Upper lobe of left lung (tissue), 4 donors: ENCODE measurements around the gene USP3.

Experiments used
- POLR2A ChIP-seq, 4 donors: fragments of 450-650 bp; IDR thresholded peaks; one replicate each; pipeline ENCODE4 v1.5.1; 2016 to 2017; ENCODE audit warnings: antibody characterized with exemption in 4 of 4, mild to moderate bottlenecking in 2 of 4
- TF ChIP-seq, protein P1 (sequence below), 6 experiments: fragments of 450-650 bp in 4 of 6; fragments of 200-600 bp in 2 of 6; sonication (generic) in 2 of 6; IDR thresholded peaks; one replicate each; pipeline ENCODE4 v1.5.1; 2016 to 2019; ENCODE audit warnings: antibody characterized with exemption in 6 of 6

GRCh38 chr15:63463036-63463435 lies 41.4 kb upstream of the USP3 start:
- TF ChIP-seq, protein P1, sequence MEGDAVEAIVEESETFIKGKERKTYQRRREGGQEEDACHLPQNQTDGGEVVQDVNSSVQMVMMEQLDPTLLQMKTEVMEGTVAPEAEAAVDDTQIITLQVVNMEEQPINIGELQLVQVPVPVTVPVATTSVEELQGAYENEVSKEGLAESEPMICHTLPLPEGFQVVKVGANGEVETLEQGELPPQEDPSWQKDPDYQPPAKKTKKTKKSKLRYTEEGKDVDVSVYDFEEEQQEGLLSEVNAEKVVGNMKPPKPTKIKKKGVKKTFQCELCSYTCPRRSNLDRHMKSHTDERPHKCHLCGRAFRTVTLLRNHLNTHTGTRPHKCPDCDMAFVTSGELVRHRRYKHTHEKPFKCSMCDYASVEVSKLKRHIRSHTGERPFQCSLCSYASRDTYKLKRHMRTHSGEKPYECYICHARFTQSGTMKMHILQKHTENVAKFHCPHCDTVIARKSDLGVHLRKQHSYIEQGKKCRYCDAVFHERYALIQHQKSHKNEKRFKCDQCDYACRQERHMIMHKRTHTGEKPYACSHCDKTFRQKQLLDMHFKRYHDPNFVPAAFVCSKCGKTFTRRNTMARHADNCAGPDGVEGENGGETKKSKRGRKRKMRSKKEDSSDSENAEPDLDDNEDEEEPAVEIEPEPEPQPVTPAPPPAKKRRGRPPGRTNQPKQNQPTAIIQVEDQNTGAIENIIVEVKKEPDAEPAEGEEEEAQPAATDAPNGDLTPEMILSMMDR (IDR thresholded peaks at IDR 0.05): no peak
- no peak for TF ChIP-seq POLR2A (IDR thresholded peaks at IDR 0.05)
